Liver (tissue), 9 donors: ENCODE measurements around the gene C16orf92. TPM values are rescaled to one million over a fixed set of nuclear protein-coding genes. Genes with fewer than 3 reads are reported as not detected.
A peak's percentile ranks its signal among the peaks of the same experiment; 100 is the strongest.

ENCODE experiments used
- DNase-seq: peaks from one replicate; pipeline ENCODE4 v3.0.0-alpha.2; 2017; ENCODE audit warnings: low spot score
- H3K27ac ChIP-seq, 2 donors: one replicate each; pipeline ENCODE4 v1.7.0; 2013; ENCODE audit warnings: inconsistent platforms in 2 of 2, low read length in 2 of 2, control low read depth in 1 of 2, low read depth in 1 of 2, mild to moderate bottlenecking in 1 of 2
- H3K27me3 ChIP-seq, 4 donors: one replicate each; pipeline versions ENCODE4 v1.6.1 to v1.7.0; 2013; ENCODE audit warnings: low read length in 3 of 4, inconsistent platforms in 1 of 4, mild to moderate bottlenecking in 1 of 4, moderate library complexity in 1 of 4; ENCODE audit not compliant: control insufficient read depth in 4 of 4, insufficient read depth in 4 of 4
- H3K36me3 ChIP-seq, 4 donors: one replicate each; pipeline versions ENCODE4 v1.6.1 to v1.7.0; 2013; ENCODE audit warnings: low read length in 3 of 4, mild to moderate bottlenecking in 3 of 4, low read depth in 1 of 4, moderate library complexity in 1 of 4; ENCODE audit not compliant: control insufficient read depth in 4 of 4, insufficient read depth in 3 of 4
- H3K4me1 ChIP-seq, 4 donors: one replicate each; pipeline versions ENCODE4 v1.6.1 to v1.7.0; 2013; ENCODE audit warnings: low read length in 3 of 4, mild to moderate bottlenecking in 3 of 4, moderate library complexity in 1 of 4; ENCODE audit not compliant: control insufficient read depth in 4 of 4, insufficient read depth in 4 of 4
- H3K4me3 ChIP-seq, 3 donors: one replicate each; pipeline versions ENCODE4 v1.6.1 to v1.7.0; 2013; ENCODE audit warnings: low read length in 3 of 3, control low read depth in 1 of 3, low read depth in 1 of 3, mild to moderate bottlenecking in 1 of 3
- H3K9ac ChIP-seq, 2 donors: one replicate each; pipeline ENCODE4 v1.7.0; 2013; ENCODE audit warnings: low read length in 2 of 2, mild to moderate bottlenecking in 2 of 2, moderate library complexity in 2 of 2, control low read depth in 1 of 2, low read depth in 1 of 2
- H3K9me3 ChIP-seq, 4 donors: one replicate each; pipeline versions ENCODE4 v1.6.1 to v1.7.0; 2013; ENCODE audit warnings: low read length in 3 of 4; ENCODE audit not compliant: control insufficient read depth in 4 of 4
- ATF3 ChIP-seq: IDR thresholded peaks from 2 replicates; pipeline ENCODE4 v1.6.1; 2016; ENCODE audit warnings: antibody characterized with exemption
- EGR1 ChIP-seq, 2 donors: IDR thresholded peaks; 2 replicates each; pipeline ENCODE4 v1.6.1; 2016 to 2018; ENCODE audit warnings: antibody characterized with exemption in 2 of 2, low read depth in 2 of 2
- FOXA1 ChIP-seq: IDR thresholded peaks from 2 replicates; pipeline ENCODE4 v1.6.1; 2016; ENCODE audit warnings: antibody characterized with exemption
- FOXA2 ChIP-seq: IDR thresholded peaks from 2 replicates; pipeline ENCODE4 v1.6.1; 2016; ENCODE audit warnings: antibody characterized with exemption
- GABPA ChIP-seq, 2 donors: IDR thresholded peaks in 1 of 2; conservative IDR thresholded peaks in 1 of 2; 2 replicates each; pipeline ENCODE4 v1.6.1; 2016; ENCODE audit warnings: antibody characterized with exemption in 2 of 2, mild to moderate bottlenecking in 1 of 2, moderate library complexity in 1 of 2
- HNF4A ChIP-seq, 2 donors: conservative IDR thresholded peaks; 2 replicates each; pipeline ENCODE4 v1.6.1; 2016; ENCODE audit warnings: antibody characterized with exemption in 2 of 2, mild to moderate bottlenecking in 2 of 2
- HNF4G ChIP-seq: IDR thresholded peaks from 2 replicates; pipeline ENCODE4 v1.6.1; 2016; ENCODE audit warnings: antibody characterized with exemption
- JUND ChIP-seq, 2 donors: IDR thresholded peaks; 2 replicates each; pipeline ENCODE4 v1.6.1; 2016; ENCODE audit warnings: antibody characterized with exemption in 2 of 2
- MAX ChIP-seq: IDR thresholded peaks from 2 replicates; pipeline ENCODE4 v1.6.1; 2016; ENCODE audit warnings: antibody characterized with exemption
- NR2F2 ChIP-seq: IDR thresholded peaks from 2 replicates; pipeline ENCODE4 v1.6.1; 2016; ENCODE audit warnings: antibody characterized with exemption
- REST ChIP-seq: IDR thresholded peaks from 2 replicates; pipeline ENCODE4 v1.6.1; 2016; ENCODE audit warnings: antibody characterized with exemption, mild to moderate bottlenecking
- RXRA ChIP-seq, 2 donors: IDR thresholded peaks; 2 replicates each; pipeline ENCODE4 v1.6.1; 2017 to 2018; ENCODE audit warnings: antibody characterized with exemption in 2 of 2, mild to moderate bottlenecking in 1 of 2
- SP1 ChIP-seq: IDR thresholded peaks from 2 replicates; pipeline ENCODE4 v1.6.1; 2018; ENCODE audit warnings: antibody characterized with exemption, mild to moderate bottlenecking
- TAF1 ChIP-seq: conservative IDR thresholded peaks from 2 replicates; pipeline ENCODE4 v1.6.1; 2016; ENCODE audit warnings: antibody characterized with exemption, mild to moderate bottlenecking
- ZBTB33 ChIP-seq: IDR thresholded peaks from 2 replicates; pipeline ENCODE4 v1.6.1; 2016; ENCODE audit warnings: antibody characterized with exemption
- whole genome bisulfite sequencing: extraction: QIAGEN DNeasy Blood & Tissue Kit; methylation state at CpG from one replicate; pipeline ENCODE4 v1.1.7; 2013; 5-methylcytosine and 5-hydroxymethylcytosine counted together
- polyA plus RNA-seq, 2 donors: library from polyadenylated mRNA; stranded (reverse) in 1 of 2; unstranded in 1 of 2; fragments of 200-250 nt in 1 of 2; fragments of >200 nt in 1 of 2; fragmentation: Nextera tagmentation in 1 of 2; extraction: Ambion mirVana in 1 of 2; gene quantifications; one replicate each; pipeline versions ENCODE4 v1.2.1 to v1.2.3, GENCODE V29; 2013 to 2015
- total RNA-seq, 2 donors: library from RNA; depleted of rRNA; stranded (reverse); fragments of >200 nt; gene quantifications; one replicate each; pipeline ENCODE4 v1.2.3, GENCODE V29; 2014
- donor health status: healthy.
- donor health status: healthy.
- donor health status: healthy.
- donor health status: healthy.
- donor health status: healthy.

C16orf92 gene
- total and polyA plus RNA-seq, 4 donors, result not detected

- DNase-seq, result no peak
- Histone ChIP-seq H3K4me1 (no peaks in the 10 kb centered on the region), H3K36me3 (peaks cover 34 to 85% (median 46%) of the 10 kb centered on the region in 4 donors), H3K27ac (no peak overlapping the region), H3K27me3 (no peaks in the 10 kb centered on the region), H3K9me3 (no peaks in the 10 kb centered on the region), H3K9ac (no peak overlapping the region), H3K4me3 (no peak overlapping the region)
- WGBS, result 86% methylated on average over 17 of the region's 17 CpGs
- TF ChIP-seq SP1 (no peak), MAX (no peak), HNF4A (conservative IDR thresholded peaks at IDR 0.05) (peak in 1 of 2 donors; percentile 1), RXRA (IDR thresholded peaks at IDR 0.05) (no peak), REST (no peak), NR2F2 (no peak), ATF3 (no peak)
Measured at GRCh38 chr16:29988346-29989075, 34.5 kb upstream of the C16orf92 start.

GRCh38 chr16:29989111-29989858 is 33.7 kb upstream of the C16orf92 start:
- Histone ChIP-seq H3K9ac (no peak overlapping the region), H3K9me3 (no peaks in the 10 kb centered on the region), H3K4me3 (no peak overlapping the region), H3K36me3 (peaks cover 28 to 82% (median 40%) of the 10 kb centered on the region in 4 donors), H3K27ac (no peak overlapping the region), H3K27me3 (no peaks in the 10 kb centered on the region), H3K4me1 (peaks cover under 1 to 6% (median 2%) of the 10 kb centered on the region in 4 donors)
- no peak for TF ChIP-seq GABPA (IDR thresholded peaks at IDR 0.05 in 1 of 2, conservative IDR thresholded peaks at IDR 0.05 in 1 of 2)
- DNase-seq, result no peak
- 87% methylated on average over 23 of the region's 23 CpGs for WGBS

- H3K9me3 ChIP-seq, result no peaks in the 10 kb centered on the region
- peaks cover 2 to 13% (median 8%) of the 10 kb centered on the region in 4 donors for H3K4me1 ChIP-seq
- no peak for DNase-seq
- H3K4me3 ChIP-seq, result no peak overlapping the region
- no peaks in the 10 kb centered on the region for H3K27me3 ChIP-seq
- H3K27ac ChIP-seq, result no peak overlapping the region
- H3K36me3 ChIP-seq, result peaks cover 20 to 74% (median 37%) of the 10 kb centered on the region in 4 donors
- WGBS, result 80% methylated on average over 2 of the region's 2 CpGs
- H3K9ac ChIP-seq, result no peak overlapping the region
- TF ChIP-seq JUND (IDR thresholded peaks at IDR 0.05) (no peak), ZBTB33 (no peak), MAX (no peak), EGR1 (IDR thresholded peaks at IDR 0.05; ENCODE audit: low read depth in 2 of 2) (no peak), HNF4A (conservative IDR thresholded peaks at IDR 0.05) (no peak), RXRA (IDR thresholded peaks at IDR 0.05) (no peak), FOXA2 (no peak), FOXA1 (no peak), HNF4G (no peak), REST (no peak), TAF1 (no peak)
Measured at GRCh38 chr16:29990034-29990433, 33.0 kb upstream of the C16orf92 start.
